Daoy (cell line): ENCODE measurements around the gene INO80C. TPM values are rescaled to one million over a fixed set of nuclear protein-coding genes. Genes with fewer than 3 reads are reported as not detected.

Experiments used
- DNase-seq: peaks from one replicate; pipeline ENCODE4 v3.0.0-alpha.2; 2015; ENCODE audit warnings: low read depth
- total RNA-seq: library from RNA; depleted of rRNA; stranded (reverse); fragments of >200 nt; shearing (Covaris generic); gene quantifications from 2 replicates; pipeline ENCODE4 v1.2.3, GENCODE V29; 2014

INO80C gene
- total RNA-seq, 1 experiment from 2014 or later, result 3.9 TPM

- peak; percentile 95 for DNase-seq
Observed at GRCh38 chr18:35513181-35513936, 15.6 kb upstream of the INO80C start.

GRCh38 chr18:35512761-35513160 lies 15.0 kb upstream of the INO80C start:
- DNase-seq, result no peak

GRCh38 chr18:35511833-35512232 lies 14.1 kb upstream of the INO80C start:
- DNase-seq, result no peak

- no peak for DNase-seq
Observed at GRCh38 chr18:35511428-35511827, 13.7 kb upstream of the INO80C start.

GRCh38 chr18:35510076-35510651 lies 12.4 kb upstream of the INO80C start:
- no peak for DNase-seq

GRCh38 chr18:35508746-35509338 lies 11.1 kb upstream of the INO80C start:
- no peak for DNase-seq

- DNase-seq, result no peak
Observed at GRCh38 chr18:35508030-35508429, 10.3 kb upstream of the INO80C start.

- DNase-seq, result no peak
Observed at GRCh38 chr18:35507623-35508022, 9.9 kb upstream of the INO80C start.

GRCh38 chr18:35507192-35507591 lies 9.4 kb upstream of the INO80C start:
- no peak for DNase-seq

GRCh38 chr18:35506024-35506712 lies 8.4 kb upstream of the INO80C start:
- DNase-seq, result no peak

GRCh38 chr18:35504996-35505395 lies 7.2 kb upstream of the INO80C start:
- no peak for DNase-seq

- DNase-seq, result no peak
Observed at GRCh38 chr18:35502052-35502451, 4.3 kb upstream of the INO80C start.

- no peak for DNase-seq
Observed at GRCh38 chr18:35501369-35501768, 3.6 kb upstream of the INO80C start.

GRCh38 chr18:35500113-35500512 lies 2.4 kb upstream of the INO80C start:
- no peak for DNase-seq

GRCh38 chr18:35497027-35497369 lies 762 bp downstream of the INO80C start:
- no peak for DNase-seq

- no peak for DNase-seq
Observed at GRCh38 chr18:35495536-35496314, 2.0 kb downstream of the INO80C start.

- DNase-seq, result no peak
Observed at GRCh38 chr18:35494251-35495220, 3.2 kb downstream of the INO80C start.

- no peak for DNase-seq
Observed at GRCh38 chr18:35491700-35492077, 6.1 kb downstream of the INO80C start.

GRCh38 chr18:35490894-35491699 lies 6.7 kb downstream of the INO80C start:
- peak; percentile 31 for DNase-seq

GRCh38 chr18:35489913-35490490 lies 7.8 kb downstream of the INO80C start:
- no peak for DNase-seq
